RWPE2 (cell line): Measurements from ENCODE around the gene CCDC177.

Experiments
- ATAC-seq: fragments of 200-7000 bp; cut with Tn5 transposase; 3 replicates; pipeline ENCODE4 v1.9.1; 2021; ENCODE audit warnings: low read depth
- DNase-seq: peaks from one replicate; pipeline ENCODE4 v3.0.0-alpha.2; 2020; ENCODE audit warnings: low spot score
- H3K27ac ChIP-seq: fragments of 450-650 bp; 2 replicates; pipeline ENCODE4 v1.5.1; 2017; ENCODE audit warnings: mild to moderate bottlenecking; ENCODE audit not compliant: poor library complexity, severe bottlenecking
- H3K27me3 ChIP-seq: fragments of 250-450 bp; sonication (Bioruptor Pico); 2 replicates; pipeline ENCODE4 v1.5.1; 2021; ENCODE audit warnings: mild to moderate bottlenecking, moderate library complexity; ENCODE audit not compliant: insufficient read depth, poor library complexity, severe bottlenecking
- H3K36me3 ChIP-seq: fragments of 250-450 bp; sonication (Bioruptor Pico); 2 replicates; pipeline ENCODE4 v1.5.1; 2020; ENCODE audit warnings: low read depth, mild to moderate bottlenecking, moderate library complexity
- H3K4me1 ChIP-seq: fragments of 250-450 bp; sonication (Bioruptor Pico); 2 replicates; pipeline ENCODE4 v1.5.1; 2021; ENCODE audit warnings: mild to moderate bottlenecking, moderate library complexity; ENCODE audit not compliant: insufficient read depth, poor library complexity, severe bottlenecking
- H3K4me3 ChIP-seq: fragments of 250-450 bp; sonication (Bioruptor Pico); 2 replicates; pipeline ENCODE4 v1.5.1; 2021; ENCODE audit warnings: mild to moderate bottlenecking, moderate library complexity; ENCODE audit not compliant: severe bottlenecking
- H3K9me3 ChIP-seq: fragments of 250-450 bp; sonication (Bioruptor Pico); 2 replicates; pipeline ENCODE4 v1.5.1; 2021; ENCODE audit warnings: mild to moderate bottlenecking, moderate library complexity; ENCODE audit not compliant: severe bottlenecking
- TF ChIP-seq, protein P1 (sequence below): fragments of 450-650 bp; IDR thresholded peaks from one replicate; pipeline ENCODE4 v1.5.1; 2017; ENCODE audit warnings: mild to moderate bottlenecking, moderate library complexity; ENCODE audit not compliant: poor library complexity, severe bottlenecking

Gene CCDC177

DNA sequence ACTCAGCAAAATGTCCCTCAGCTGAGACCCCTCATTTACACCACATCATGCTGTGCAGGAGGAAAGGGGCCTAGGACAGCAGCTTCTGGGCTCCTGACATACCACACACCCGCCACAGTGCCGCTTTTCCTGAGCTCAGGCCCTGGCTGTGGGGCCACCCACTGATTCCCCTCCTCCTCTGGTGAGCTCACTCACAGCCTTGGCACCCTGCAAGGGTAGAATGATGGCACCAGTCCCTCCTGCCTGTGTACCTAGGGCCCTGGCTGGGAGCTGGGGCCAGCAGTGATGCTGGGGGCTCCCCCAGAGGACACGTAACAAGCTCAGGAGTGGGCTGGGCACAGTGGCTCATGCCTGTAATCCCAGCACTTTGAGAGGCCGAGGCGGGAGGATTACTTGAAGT is 45.7 kb downstream of the CCDC177 start:
- Histone ChIP-seq H3K9me3 (no peaks in the 10 kb centered on the region), H3K4me1 (no peaks in the 10 kb centered on the region), H3K27me3 (no peaks in the 10 kb centered on the region), H3K4me3 (no peak overlapping the region), H3K36me3 (no peaks in the 10 kb centered on the region), H3K27ac (no peak overlapping the region)
- peak; percentile 57 for DNase-seq
- ATAC-seq = no peak
- TF ChIP-seq, protein P1, sequence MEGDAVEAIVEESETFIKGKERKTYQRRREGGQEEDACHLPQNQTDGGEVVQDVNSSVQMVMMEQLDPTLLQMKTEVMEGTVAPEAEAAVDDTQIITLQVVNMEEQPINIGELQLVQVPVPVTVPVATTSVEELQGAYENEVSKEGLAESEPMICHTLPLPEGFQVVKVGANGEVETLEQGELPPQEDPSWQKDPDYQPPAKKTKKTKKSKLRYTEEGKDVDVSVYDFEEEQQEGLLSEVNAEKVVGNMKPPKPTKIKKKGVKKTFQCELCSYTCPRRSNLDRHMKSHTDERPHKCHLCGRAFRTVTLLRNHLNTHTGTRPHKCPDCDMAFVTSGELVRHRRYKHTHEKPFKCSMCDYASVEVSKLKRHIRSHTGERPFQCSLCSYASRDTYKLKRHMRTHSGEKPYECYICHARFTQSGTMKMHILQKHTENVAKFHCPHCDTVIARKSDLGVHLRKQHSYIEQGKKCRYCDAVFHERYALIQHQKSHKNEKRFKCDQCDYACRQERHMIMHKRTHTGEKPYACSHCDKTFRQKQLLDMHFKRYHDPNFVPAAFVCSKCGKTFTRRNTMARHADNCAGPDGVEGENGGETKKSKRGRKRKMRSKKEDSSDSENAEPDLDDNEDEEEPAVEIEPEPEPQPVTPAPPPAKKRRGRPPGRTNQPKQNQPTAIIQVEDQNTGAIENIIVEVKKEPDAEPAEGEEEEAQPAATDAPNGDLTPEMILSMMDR = no peak

- ATAC-seq (no peak), DNase-seq (no peak)
- H3K4me3 ChIP-seq = no peak overlapping the region
- no peaks in the 10 kb centered on the region for H3K4me1 ChIP-seq
- no peaks in the 10 kb centered on the region for H3K27me3 ChIP-seq
- H3K9me3 ChIP-seq = no peaks in the 10 kb centered on the region
- H3K27ac ChIP-seq = no peak overlapping the region
- TF ChIP-seq, protein P1 = no peak
- H3K36me3 ChIP-seq = no peaks in the 10 kb centered on the region
Observed at GRCh38 chr14:69528143-69528542, 46.5 kb downstream of the CCDC177 start.

DNA sequence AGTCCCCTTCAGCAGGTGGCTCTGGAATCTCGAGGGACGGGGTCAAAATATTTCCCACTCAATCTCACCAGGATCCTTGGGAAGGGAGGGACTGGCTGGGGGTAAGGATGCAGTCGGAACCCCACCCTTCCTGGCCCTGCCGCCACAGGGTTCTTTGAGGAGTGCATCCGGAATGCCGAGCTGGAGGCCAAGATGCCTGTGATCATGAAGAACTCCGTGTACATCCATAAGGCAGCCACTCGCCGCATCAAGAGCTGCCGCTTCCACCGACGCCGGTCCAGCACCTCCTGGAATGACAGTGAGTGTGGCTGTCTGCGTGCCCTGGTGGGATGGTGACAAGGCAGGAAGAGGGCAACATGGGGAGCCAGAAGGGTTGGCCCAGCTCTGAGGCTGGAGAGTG is 47.0 kb downstream of the CCDC177 start:
- ATAC-seq = no peak
- H3K4me1 ChIP-seq = no peaks in the 10 kb centered on the region
- H3K36me3 ChIP-seq = no peaks in the 10 kb centered on the region
- no peak overlapping the region for H3K4me3 ChIP-seq
- TF ChIP-seq, protein P1 = no peak
- no peaks in the 10 kb centered on the region for H3K9me3 ChIP-seq
- H3K27me3 ChIP-seq = no peaks in the 10 kb centered on the region
- peak; percentile 54 for DNase-seq
- H3K27ac ChIP-seq = no peak overlapping the region

- H3K4me1 ChIP-seq = no peaks in the 10 kb centered on the region
- H3K4me3 ChIP-seq = no peak overlapping the region
- ATAC-seq = no peak
- DNase-seq = peak; percentile 49
- H3K9me3 ChIP-seq = no peaks in the 10 kb centered on the region
- no peaks in the 10 kb centered on the region for H3K36me3 ChIP-seq
- H3K27ac ChIP-seq = no peak overlapping the region
- TF ChIP-seq, protein P1 = no peak
- no peaks in the 10 kb centered on the region for H3K27me3 ChIP-seq
Observed at GRCh38 chr14:69525896-69526295, 48.8 kb downstream of the CCDC177 start.

- Histone ChIP-seq H3K4me1 (no peaks in the 10 kb centered on the region), H3K4me3 (no peak overlapping the region), H3K27me3 (peaks cover 4% of the 10 kb centered on the region), H3K27ac (no peak overlapping the region), H3K36me3 (no peaks in the 10 kb centered on the region), H3K9me3 (no peaks in the 10 kb centered on the region)
- DNase-seq (peak; percentile 55), ATAC-seq (no peak)
- TF ChIP-seq, protein P1 = no peak
Observed at GRCh38 chr14:69522026-69522425, 52.6 kb downstream of the CCDC177 start.
